Activated CD8-positive, alpha-beta memory T cell treated with anti-CD3 and anti-CD28 coated beads for 4 hours (primary cell): ENCODE results near the gene CALML5.

ENCODE experiments used
- DNase-seq, 2 donors: peaks; one replicate each; pipeline ENCODE4 v3.0.0-alpha.2; 2020; ENCODE audit warnings: low read depth in 2 of 2

The CALML5 gene

DNA sequence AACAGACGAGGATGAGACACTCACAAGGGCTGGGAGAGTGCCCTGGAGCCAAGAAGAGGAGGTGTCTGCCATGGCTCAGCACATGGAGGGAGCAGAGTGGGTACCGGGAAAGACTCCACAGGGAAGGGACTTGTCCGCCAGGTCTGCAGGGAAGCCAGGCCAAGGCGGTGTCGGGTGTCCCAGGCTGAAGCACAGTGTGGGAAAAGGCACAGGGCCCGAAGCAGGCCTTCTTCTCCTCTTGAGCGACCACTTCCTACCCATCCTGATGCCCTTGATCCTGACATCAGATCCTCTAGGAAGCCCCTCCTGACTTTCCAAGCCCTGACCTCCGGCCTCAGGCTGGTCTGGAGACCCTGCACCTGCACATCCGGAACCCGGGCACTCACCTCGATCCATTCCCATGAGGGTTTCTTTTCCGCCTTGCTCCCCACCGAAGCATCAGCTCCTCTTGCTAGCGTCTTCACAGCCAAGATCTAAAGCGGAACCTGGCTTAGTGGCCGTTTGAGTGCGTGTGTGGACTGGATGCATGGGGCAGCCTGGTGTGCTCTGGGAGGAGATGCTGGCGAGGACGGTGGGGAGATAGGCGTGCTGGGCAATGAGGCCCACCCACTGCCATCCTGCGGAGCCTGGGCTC, 33.8 kb upstream of the CALML5 start:
- DNase-seq: no peak

GRCh38 chr10:5532618-5533097, 33.3 kb upstream of the CALML5 start:
- no peak for DNase-seq

GRCh38 chr10:5532307-5532605, 32.9 kb upstream of the CALML5 start:
- no peak for DNase-seq

DNA sequence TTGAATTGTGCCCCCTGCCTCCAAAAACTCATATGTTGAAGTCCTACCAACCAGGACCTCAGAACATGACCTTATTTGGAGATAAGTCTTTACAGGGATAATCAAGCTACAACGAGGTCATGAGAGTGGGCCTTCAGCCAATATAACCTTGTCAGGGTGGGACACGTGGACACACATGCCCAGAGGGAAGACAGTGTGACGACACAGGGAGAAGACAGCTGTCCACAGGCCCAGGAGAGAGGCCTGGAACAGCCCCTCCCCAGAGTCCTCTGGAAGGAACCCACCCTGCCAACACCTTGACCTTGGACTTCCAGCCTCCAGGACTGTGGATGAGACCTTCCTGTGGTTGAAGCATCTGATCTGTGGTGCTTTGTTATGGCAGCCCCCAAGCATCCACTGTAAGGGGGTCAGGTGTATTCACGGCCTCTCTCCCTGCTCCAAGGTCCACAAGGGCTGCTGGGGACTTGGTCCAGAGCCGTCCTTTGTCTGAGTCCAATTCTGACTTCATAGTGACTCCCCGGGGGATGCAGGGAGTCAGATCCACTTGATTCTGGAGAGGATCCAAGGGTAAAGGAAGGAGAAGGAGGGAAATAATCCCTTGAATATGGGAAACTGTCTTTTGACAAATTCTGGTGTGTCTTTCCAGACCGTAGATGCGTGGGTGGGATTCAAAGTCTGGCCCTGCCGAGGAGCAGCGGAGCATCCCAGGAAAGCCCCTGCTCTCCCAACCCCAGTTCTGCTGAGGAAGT, 32.4 kb upstream of the CALML5 start:
- DNase-seq: no peak

GRCh38 chr10:5530846-5531557, 31.6 kb upstream of the CALML5 start:
- no peak for DNase-seq

DNA sequence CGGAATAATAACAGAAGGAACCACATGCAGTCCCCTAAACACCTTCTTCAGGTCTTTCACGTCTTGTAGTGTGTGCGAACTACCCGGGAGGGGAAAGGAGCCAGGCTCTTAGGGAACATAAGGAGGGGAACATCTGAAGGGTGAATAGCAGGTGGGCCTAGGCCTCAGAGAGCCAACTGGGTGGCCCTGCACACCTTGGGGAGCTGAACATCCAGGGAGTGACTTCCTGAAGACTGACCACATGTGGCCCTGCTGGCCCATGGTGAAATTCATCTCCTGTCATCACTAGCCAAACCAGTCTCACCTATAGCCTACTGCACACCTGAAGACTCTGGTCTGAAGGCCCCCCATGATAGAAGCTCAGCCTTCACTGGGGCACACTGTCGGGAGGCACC, 31.0 kb upstream of the CALML5 start:
- DNase-seq: no peak

DNA sequence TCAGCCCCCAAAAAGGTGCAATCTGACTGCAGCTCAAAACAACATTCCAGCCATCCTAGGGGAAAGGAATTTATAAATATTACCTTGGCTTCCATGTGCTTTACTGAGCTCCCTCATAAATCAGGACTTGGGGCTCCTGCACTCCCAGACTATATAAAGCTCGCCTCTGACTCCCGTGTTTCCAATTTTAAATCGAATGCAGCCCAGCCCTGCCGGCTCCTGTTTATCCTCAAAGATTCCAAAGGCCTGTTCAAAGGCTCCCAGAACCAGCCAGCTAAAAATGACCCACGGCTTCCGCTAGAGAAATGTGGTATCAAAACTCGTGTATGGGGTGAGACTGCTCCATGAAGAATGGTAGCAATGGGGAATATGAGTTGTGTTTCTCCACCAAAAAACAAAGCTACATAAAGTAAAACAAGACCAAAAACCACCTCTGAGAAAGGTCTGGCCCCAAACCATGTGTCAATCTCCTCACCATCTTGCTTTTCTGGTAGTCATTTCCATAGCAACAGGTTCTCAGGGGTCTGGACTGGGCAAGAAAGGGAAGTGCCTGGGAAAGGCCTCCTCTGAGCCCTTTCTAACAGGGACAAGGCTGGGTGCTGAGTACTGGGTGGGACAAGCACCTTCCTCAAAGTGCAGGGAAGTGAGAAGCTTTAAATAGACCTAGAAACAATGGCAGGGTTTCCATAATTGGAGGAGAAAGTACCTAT, 30.5 kb upstream of the CALML5 start:
- no peak for DNase-seq

DNA sequence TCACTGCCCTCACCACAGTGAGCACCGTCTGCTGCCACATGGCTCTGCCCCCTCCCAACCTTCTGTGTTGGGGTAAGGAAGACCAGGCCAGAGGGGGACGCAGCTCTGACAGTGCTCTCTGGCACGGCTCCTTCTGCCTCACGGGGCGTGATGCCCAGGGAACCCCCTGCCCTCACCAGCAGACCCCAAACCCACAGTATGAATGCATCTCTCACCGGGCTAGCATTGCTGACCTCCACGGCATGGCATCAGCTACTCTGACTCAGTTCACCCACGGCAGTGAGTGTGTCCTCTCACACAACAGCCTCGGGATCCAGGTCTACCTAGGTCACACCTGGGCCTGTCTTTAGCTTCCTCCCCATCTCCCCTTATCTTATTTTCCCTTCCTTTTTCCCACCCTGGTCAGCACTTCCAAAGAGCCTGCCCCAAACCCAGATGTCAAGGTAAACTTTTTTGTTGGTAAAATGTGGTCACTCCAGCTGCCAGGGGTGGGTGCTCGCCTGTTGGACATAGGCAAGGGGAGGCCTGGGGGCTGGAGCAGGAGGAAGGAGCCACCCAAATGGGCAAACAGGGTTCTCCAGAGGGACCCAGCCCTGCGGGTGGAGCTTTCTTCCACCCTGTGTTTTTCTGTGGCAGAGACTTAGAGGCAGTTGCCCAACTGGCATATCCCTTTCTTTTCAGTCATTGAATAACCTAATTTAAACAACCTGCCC, 29.8 kb upstream of the CALML5 start:
- DNase-seq: no peak

GRCh38 chr10:5527332-5528200, 28.2 kb upstream of the CALML5 start:
- no peak for DNase-seq

DNA sequence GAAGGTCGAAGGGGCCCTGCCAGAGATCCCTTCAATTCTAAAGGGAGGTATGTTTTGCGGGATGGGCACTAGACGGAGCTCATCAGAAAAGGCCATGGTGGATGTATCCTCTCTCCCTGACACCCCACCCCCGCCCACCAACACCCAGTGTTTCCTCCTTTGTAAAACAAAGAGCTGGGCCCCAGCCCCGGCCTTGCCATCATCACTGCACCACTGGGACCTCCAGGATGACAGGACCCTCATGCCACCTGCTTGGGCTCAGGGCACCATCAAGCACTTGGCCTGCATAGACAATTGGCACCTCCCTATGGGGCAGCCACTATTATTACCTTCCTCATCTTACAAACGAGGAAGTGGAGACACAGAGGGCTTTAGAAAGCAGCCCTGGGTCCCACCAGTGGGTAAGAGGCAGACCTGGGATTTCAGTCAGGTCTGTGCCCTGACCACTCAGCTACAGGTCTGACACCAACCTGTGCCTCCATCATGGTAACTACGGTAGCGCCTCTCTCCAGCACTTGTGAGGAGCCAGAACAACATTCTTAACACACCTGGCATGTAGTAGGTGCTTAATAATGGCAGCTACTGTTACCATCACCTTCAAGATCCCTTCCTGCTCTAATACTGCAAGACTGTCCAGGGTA, 27.4 kb upstream of the CALML5 start:
- no peak for DNase-seq

- no peak for DNase-seq
Observed at GRCh38 chr10:5525561-5526341, 26.4 kb upstream of the CALML5 start.

DNA sequence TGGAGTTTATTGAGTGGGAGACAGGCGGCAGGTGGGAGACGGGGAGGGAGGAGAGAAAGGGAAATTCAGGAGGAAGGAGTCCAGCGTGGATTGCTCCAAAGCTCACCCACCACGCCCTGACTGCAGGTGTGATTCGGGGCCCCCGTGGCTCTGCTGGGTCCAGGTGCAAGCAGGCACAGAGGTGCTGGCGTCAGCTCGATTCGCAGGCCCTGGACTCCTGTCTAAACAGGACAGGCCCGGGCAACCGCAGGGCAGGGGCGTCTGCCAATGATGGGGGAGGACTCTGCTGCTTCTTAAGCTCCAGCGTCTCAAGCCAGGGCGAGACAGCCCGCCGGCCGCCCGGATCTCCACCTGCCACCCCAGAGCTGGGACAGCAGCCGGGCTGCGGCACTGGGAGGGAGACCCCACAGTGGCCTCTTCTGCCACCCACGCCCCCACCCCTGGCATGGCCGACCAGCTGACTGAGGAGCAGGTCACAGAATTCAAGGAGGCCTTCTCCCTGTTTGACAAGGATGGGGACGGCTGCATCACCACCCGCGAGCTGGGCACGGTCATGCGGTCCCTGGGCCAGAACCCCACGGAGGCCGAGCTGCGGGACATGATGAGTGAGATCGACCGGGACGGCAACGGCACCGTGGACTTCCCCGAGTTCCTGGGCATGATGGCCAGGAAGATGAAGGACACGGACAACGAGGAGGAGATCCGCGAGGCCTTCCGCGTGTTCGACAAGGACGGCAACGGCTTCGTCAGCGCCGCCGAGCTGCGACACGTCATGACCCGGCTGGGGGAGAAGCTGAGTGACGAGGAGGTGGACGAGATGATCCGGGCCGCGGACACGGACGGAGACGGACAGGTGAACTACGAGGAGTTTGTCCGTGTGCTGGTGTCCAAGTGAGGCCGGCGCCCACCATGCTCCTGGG, 25.5 kb upstream of the CALML5 start, which contains the start of gene CALML3:
TSS of gene CALML3 (plus strand) at position 321 of the 920 bp plus-strand sequence. CDS start at position 446, 125 bp downstream.
- DNase-seq: no peak

DNA sequence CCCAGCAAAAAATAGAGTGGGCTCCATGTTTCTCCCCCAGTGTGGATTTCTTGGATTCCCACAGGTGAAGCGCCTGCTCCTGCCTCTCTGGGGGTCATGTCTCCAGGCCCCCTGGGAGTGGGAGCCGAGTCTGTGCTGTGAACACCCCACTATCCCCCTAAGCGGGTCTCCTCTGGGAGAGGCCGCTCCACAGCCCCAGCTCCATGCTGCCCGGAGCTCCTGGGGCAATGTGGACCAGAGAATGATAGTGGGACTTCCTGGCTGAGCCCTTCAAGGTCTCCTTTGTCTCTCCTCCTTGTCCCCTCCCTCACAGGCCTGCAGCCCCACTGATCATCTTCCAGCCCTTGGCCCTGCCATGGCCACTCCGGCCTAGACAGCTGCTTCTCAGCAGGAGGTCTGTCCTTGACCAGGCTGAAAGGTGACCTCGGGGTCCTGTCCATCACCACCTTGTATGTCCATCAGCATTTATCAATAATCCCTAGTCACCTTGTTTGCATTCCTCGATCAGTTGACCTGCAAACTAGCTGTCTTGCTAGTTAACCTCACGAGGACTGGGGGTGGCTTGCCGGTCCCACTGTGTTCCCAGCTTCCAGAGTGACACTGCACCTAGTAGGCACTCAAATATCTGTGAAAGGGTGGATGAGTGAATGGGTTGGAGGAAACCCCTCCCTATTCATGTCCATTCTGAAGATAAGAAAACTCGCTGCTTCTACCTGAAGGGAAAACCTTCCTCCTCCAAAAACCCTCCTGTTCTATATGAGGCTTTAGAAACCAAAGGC, 24.6 kb upstream of the CALML5 start:
- no peak for DNase-seq

DNA sequence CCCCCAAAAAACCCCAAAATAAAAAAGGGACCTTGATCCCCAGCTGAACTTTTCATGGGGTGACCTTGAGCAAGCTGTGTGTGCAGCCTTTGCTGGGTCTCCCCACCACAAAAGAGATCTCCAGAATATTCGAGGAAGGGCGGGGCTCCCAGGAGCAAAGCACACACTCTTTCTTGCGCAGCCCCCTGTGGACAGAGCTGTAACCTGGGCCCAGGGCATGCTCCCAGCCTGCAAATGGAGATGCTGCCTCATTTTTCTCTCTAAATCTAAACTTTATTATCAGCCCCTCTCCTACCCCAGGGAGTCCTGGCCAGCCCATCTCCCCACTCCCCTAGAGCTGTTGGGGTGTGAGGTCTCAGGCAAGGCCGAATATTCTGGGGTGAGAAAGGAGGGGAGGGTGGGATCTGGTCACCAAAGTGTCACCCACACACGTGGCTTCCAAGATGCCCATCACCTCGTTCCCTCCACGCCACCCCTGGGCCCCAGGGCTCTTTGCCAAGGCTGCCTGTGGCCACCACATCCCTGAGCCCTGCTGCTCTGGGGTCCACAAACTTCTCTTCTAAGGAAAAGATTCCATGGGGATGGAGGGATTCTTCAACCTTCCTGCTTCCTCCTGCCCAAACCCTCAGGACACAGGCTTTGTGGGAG, 23.7 kb upstream of the CALML5 start:
- no peak for DNase-seq

DNA sequence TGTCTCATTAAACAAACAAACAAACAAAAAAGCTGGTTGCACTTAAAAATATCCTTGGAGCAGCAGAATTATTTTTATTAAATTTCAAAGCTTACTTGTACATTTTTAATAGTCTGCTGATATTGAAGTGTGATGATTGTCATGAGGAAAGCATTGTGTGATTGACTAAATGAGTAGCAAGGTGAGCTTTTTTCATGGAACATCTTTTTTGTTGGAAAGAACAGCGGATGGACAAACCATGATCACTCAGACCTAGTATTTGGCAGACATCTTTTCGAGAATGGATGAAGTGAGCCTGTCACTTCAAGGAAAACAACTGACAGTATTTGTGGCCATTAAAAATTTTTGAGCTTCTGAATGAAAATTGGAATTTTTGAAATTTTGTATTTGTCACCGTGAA, 19.7 kb upstream of the CALML5 start:
- no peak for DNase-seq

GRCh38 chr10:5518143-5518542, 18.8 kb upstream of the CALML5 start:
- DNase-seq: no peak

GRCh38 chr10:5517546-5517945, 18.2 kb upstream of the CALML5 start:
- DNase-seq: no peak
